ENCODE measurements around the gene SCGB1C2. TPM values are rescaled to one million over a fixed set of nuclear protein-coding genes. Genes with fewer than 3 reads are reported as not detected.

Gene SCGB1C2
- total and polyA plus RNA-seq, 2 donors (not counting 3 experiments of a cell fraction or from before 2014, with no cell fraction given), result not detected

DNA sequence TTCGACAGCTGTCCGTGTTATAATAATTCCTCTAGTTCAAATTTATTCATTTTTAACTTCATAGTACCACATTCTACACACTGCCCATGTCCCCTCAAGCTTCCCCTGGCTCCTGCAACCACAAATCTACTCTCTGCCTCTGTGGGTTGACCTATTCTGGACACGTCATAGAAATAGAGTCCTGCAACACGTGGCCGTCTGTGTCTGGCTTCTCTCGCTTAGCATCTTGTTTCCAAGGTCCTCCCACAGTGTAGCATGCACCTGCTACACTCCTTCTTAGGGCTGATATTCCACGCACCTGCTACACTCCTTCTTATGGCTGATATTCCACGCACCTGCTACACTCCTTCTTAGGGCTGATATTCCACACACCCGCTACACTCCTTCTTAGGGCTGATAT lies 16.5 kb downstream of the SCGB1C2 start:
- Histone ChIP-seq H2AFZ (ENCODE audit: low read depth, low read length) (no peak overlapping the region), H3K9me1 (replicated peaks; ENCODE audit: control insufficient read depth, extremely low read depth, insufficient read depth, low read length) (no peaks in the 10 kb centered on the region), H3K27me3 (ENCODE audit: control insufficient read depth in 2 of 2, insufficient read depth in 2 of 2, low read length in 2 of 2) (no peaks in the 10 kb centered on the region), H3K79me2 (ENCODE audit: control insufficient read depth, insufficient read depth, low read length) (no peaks in the 10 kb centered on the region), H3K27ac (ENCODE audit: insufficient read depth, low read depth, low read length) (no peak overlapping the region), H4K20me1 (replicated peaks; ENCODE audit: control insufficient read depth, extremely low read depth, insufficient read depth, low read length) (no peaks in the 10 kb centered on the region), H3K9ac (replicated peaks; ENCODE audit: extremely low read depth, insufficient read depth, low read length) (no peak overlapping the region), H3K36me3 (ENCODE audit: control insufficient read depth in 2 of 2, extremely low read depth in 1 of 2, insufficient read depth in 2 of 2, low read length in 2 of 2) (no peaks in the 10 kb centered on the region), H3K4me2 (ENCODE audit: insufficient read depth, low read length) (no peak overlapping the region), H3K4me3 (replicated peaks in 1 of 3; ENCODE audit: insufficient read depth in 1 of 3, low read depth in 1 of 3, low read length in 3 of 3) (no peak overlapping the region), H3K9me3 (replicated peaks; ENCODE audit: control insufficient read depth, insufficient read depth, low read length) (no peaks in the 10 kb centered on the region), H3K4me1 (ENCODE audit: control insufficient read depth, extremely low read depth, insufficient read depth, low read length) (peaks cover 8% of the 10 kb centered on the region)
- DNase-seq (ENCODE audit: low read depth, low spot score), result no peak
- POLR2A ChIA-PET, result no interaction called here
- no peak for FAIRE-seq
- BruUV-seq (replicated peaks), result no TSS peak
- intact Hi-C loops (cut with micrococcal nuclease) (no loop called here), dilution Hi-C loops (cut with MboI; ENCODE audit: extremely low pct_ligation_motif_present, low sequenced_read_pairs) (no loop called here)
- TF ChIP-seq, protein P1, sequence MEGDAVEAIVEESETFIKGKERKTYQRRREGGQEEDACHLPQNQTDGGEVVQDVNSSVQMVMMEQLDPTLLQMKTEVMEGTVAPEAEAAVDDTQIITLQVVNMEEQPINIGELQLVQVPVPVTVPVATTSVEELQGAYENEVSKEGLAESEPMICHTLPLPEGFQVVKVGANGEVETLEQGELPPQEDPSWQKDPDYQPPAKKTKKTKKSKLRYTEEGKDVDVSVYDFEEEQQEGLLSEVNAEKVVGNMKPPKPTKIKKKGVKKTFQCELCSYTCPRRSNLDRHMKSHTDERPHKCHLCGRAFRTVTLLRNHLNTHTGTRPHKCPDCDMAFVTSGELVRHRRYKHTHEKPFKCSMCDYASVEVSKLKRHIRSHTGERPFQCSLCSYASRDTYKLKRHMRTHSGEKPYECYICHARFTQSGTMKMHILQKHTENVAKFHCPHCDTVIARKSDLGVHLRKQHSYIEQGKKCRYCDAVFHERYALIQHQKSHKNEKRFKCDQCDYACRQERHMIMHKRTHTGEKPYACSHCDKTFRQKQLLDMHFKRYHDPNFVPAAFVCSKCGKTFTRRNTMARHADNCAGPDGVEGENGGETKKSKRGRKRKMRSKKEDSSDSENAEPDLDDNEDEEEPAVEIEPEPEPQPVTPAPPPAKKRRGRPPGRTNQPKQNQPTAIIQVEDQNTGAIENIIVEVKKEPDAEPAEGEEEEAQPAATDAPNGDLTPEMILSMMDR (IDR thresholded peaks at IDR 0.05; ENCODE audit: extremely low read depth in 1 of 2, insufficient read depth in 1 of 2, low read depth in 1 of 2, low read length in 2 of 2), result no peak
- TF ChIP-seq MYC (IDR thresholded peaks at IDR 0.05; ENCODE audit: low read depth, low read length), result no peak
- CTCF ChIA-PET, result interaction anchor here (1.2 kb wide), 1 partner anchor 9 kb away, joined by 4 read pairs; no protein-coding TSS in a partner anchor

DNA sequence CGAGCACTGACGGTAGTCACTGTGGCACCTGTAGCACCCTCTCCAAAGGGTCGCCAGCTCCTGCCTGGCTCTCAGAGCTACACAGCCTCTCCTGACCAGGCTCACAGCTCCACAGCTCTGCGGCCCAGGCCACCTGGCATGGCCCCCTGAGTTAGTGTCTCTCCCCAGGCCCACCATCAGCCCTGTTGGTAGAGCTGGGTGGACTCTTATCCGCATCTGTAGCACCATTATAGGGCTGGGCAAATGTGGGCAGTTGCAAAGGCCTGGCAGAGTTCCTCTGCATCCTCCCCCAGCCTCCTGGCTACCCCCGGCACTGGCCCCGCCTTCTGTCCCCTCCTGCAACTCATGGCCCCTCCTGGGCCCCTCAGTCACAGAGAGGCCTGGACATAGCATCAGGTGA lies 18.2 kb downstream of the SCGB1C2 start:
- no peak overlapping the region for H3K9ac ChIP-seq (replicated peaks; ENCODE audit: extremely low read depth, insufficient read depth, low read length)
- ChIA-PET CTCF (no interaction called here), POLR2A (no interaction called here)
- H4K20me1 ChIP-seq (replicated peaks; ENCODE audit: control insufficient read depth, extremely low read depth, insufficient read depth, low read length), result no peaks in the 10 kb centered on the region
- no peak overlapping the region for H2AFZ ChIP-seq (ENCODE audit: low read depth, low read length)
- no peak overlapping the region for H3K4me2 ChIP-seq (ENCODE audit: insufficient read depth, low read length)
- DNase-seq (ENCODE audit: low read depth, low spot score) (no peak), FAIRE-seq (no peak)
- H3K4me1 ChIP-seq (ENCODE audit: control insufficient read depth, extremely low read depth, insufficient read depth, low read length), result peaks cover 8% of the 10 kb centered on the region
- no peaks in the 10 kb centered on the region for H3K9me3 ChIP-seq (replicated peaks; ENCODE audit: control insufficient read depth, insufficient read depth, low read length)
- intact Hi-C loops (cut with micrococcal nuclease), result no loop called here
- H3K27ac ChIP-seq (ENCODE audit: insufficient read depth, low read depth, low read length), result no peak overlapping the region
- no TSS peak for BruUV-seq (replicated peaks)
- dilution Hi-C loops (cut with MboI; ENCODE audit: extremely low pct_ligation_motif_present, low sequenced_read_pairs), result no loop called here
- TF ChIP-seq POLR2A (IDR thresholded peaks at IDR 0.05; ENCODE audit: low read depth, low read length) (no peak), EZH2 (IDR thresholded peaks at IDR 0.05; ENCODE audit: borderline replicate concordance, low read depth, low read length, severe bottlenecking) (no peak), MYC (IDR thresholded peaks at IDR 0.05; ENCODE audit: low read depth, low read length) (no peak), FOS (IDR thresholded peaks at IDR 0.05; ENCODE audit: borderline replicate concordance, insufficient read depth, low read length) (no peak), GATA2 (IDR thresholded peaks at IDR 0.05; ENCODE audit: insufficient read depth, insufficient read length, low read depth, low read length) (no peak), POLR2AphosphoS5 (IDR thresholded peaks at IDR 0.05; ENCODE audit: insufficient read depth, low read depth, low read length) (no peak)
- TF ChIP-seq, protein P2, sequence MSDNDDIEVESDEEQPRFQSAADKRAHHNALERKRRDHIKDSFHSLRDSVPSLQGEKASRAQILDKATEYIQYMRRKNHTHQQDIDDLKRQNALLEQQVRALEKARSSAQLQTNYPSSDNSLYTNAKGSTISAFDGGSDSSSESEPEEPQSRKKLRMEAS (IDR thresholded peaks at IDR 0.05; ENCODE audit: insufficient read depth, insufficient read length), result no peak
- TF ChIP-seq, protein P1 (IDR thresholded peaks at IDR 0.05; ENCODE audit: extremely low read depth in 1 of 2, insufficient read depth in 1 of 2, low read depth in 1 of 2, low read length in 2 of 2), result no peak
- H3K79me2 ChIP-seq (ENCODE audit: control insufficient read depth, insufficient read depth, low read length), result no peaks in the 10 kb centered on the region
- H3K9me1 ChIP-seq (replicated peaks; ENCODE audit: control insufficient read depth, extremely low read depth, insufficient read depth, low read length), result no peaks in the 10 kb centered on the region
- H3K4me3 ChIP-seq (replicated peaks in 1 of 3; ENCODE audit: insufficient read depth in 1 of 3, low read depth in 1 of 3, low read length in 3 of 3), result no peak overlapping the region
- no peaks in the 10 kb centered on the region for H3K27me3 ChIP-seq (ENCODE audit: control insufficient read depth in 2 of 2, insufficient read depth in 2 of 2, low read length in 2 of 2)
- H3K36me3 ChIP-seq (ENCODE audit: control insufficient read depth in 2 of 2, extremely low read depth in 1 of 2, insufficient read depth in 2 of 2, low read length in 2 of 2), result no peaks in the 10 kb centered on the region
